Ishikawa (cell line): ENCODE results near the gene SPSB4.

Experiments
- CEBPB ChIP-seq: IDR thresholded peaks from 2 replicates; pipeline ENCODE4 v1.6.1; 2012
- CREB1 ChIP-seq: IDR thresholded peaks from 2 replicates; pipeline ENCODE4 v1.6.1; 2012; ENCODE audit warnings: low read depth
- EGR1 ChIP-seq: IDR thresholded peaks from 2 replicates; pipeline ENCODE4 v1.6.1; 2012
- EP300 ChIP-seq: IDR thresholded peaks from 2 replicates; pipeline ENCODE4 v1.6.1; 2012; ENCODE audit warnings: borderline replicate concordance
- FOXM1 ChIP-seq: IDR thresholded peaks from 2 replicates; pipeline ENCODE4 v1.6.1; 2012; ENCODE audit warnings: low read depth, borderline replicate concordance
- MAX ChIP-seq: IDR thresholded peaks from 2 replicates; pipeline ENCODE4 v1.6.1; 2012
- NFIC ChIP-seq: IDR thresholded peaks from 2 replicates; pipeline ENCODE4 v1.6.1; 2012
- RAD21 ChIP-seq: IDR thresholded peaks from 2 replicates; pipeline ENCODE4 v1.6.1; 2012; ENCODE audit warnings: low read depth
- REST ChIP-seq: IDR thresholded peaks from 2 replicates; pipeline ENCODE4 v1.6.1; 2012; ENCODE audit warnings: low read depth, mild to moderate bottlenecking
- TAF1 ChIP-seq: IDR thresholded peaks from 2 replicates; pipeline ENCODE4 v1.6.1; 2012; ENCODE audit warnings: low read depth, mild to moderate bottlenecking
- TCF12 ChIP-seq: IDR thresholded peaks from 2 replicates; pipeline ENCODE4 v1.6.1; 2012; ENCODE audit warnings: low read depth
- TEAD4 ChIP-seq: IDR thresholded peaks from 2 replicates; pipeline ENCODE4 v1.6.1; 2012
- USF1 ChIP-seq: IDR thresholded peaks from 2 replicates; pipeline ENCODE4 v1.6.1; 2012
- YY1 ChIP-seq: IDR thresholded peaks from 2 replicates; pipeline ENCODE4 v1.6.1; 2012; ENCODE audit warnings: low read depth
- ZBTB7A ChIP-seq: IDR thresholded peaks from 2 replicates; pipeline ENCODE4 v1.6.1; 2012; ENCODE audit warnings: low read depth

SPSB4 gene

GRCh38 chr3:141123677-141124410, 72.7 kb downstream of the SPSB4 start:
- TF ChIP-seq NFIC (no peak), TAF1 (no peak), TCF12 (no peak), MAX (no peak), USF1 (no peak), REST (no peak), EP300 (no peak), ZBTB7A (no peak), RAD21 (no peak)

GRCh38 chr3:141124715-141125114, 73.6 kb downstream of the SPSB4 start:
- TF ChIP-seq CREB1, result no peak
- no peak for TF ChIP-seq EP300
- TF ChIP-seq ZBTB7A, result no peak
- TF ChIP-seq TEAD4, result no peak
- no peak for TF ChIP-seq MAX
- TF ChIP-seq NFIC, result no peak

- TF ChIP-seq NFIC (no peak), REST (no peak), CREB1 (no peak), TEAD4 (no peak), CEBPB (no peak), YY1 (no peak), EP300 (no peak)
Measured at GRCh38 chr3:141125351-141125750, 74.2 kb downstream of the SPSB4 start.

- TF ChIP-seq TCF12 (no peak), EP300 (no peak), TEAD4 (no peak), RAD21 (no peak), ZBTB7A (no peak), YY1 (no peak), FOXM1 (no peak), EGR1 (no peak), MAX (no peak), CREB1 (no peak), REST (no peak), TAF1 (no peak), USF1 (no peak), NFIC (no peak), CEBPB (no peak)
Measured at GRCh38 chr3:141126661-141127343, 75.7 kb downstream of the SPSB4 start.
